GM18873 (cell line): Measurements from ENCODE around the gene ABLIM2.

Experiments
- ATAC-seq: cut with Tn5 transposase; IDR thresholded peaks from one replicate; pipeline ENCODE4 v1.9.1; 2021; ENCODE audit warnings: mild to moderate bottlenecking, moderate library complexity, moderate number of reproducible peaks; ENCODE audit not compliant: unreplicated experiment, low FRiP score

ABLIM2 gene

GRCh38 chr4:8037150-8037769 is 121.4 kb downstream of the ABLIM2 start:
- ATAC-seq = no peak

DNA sequence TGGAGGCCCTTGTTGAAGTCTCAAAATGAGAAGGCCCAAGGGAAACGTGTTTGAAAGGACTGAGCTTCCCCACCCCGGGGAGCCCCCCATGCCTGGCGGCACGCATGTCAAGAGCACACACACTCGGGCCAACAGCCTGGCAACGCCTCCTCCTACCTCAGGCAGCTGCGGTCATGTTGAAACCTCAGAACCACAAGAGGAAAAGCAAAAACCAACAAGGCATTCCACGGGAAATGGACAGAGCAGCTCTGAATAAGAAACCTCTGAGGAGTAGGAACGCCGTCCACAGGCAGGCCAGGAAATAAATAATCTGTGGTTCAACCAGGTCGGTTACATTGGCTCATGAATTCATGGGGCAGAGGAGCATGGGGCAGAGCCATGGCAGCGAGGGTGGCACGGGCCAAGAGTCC is 123.2 kb downstream of the ABLIM2 start:
- ATAC-seq = no peak

GRCh38 chr4:8033829-8034528 is 124.6 kb downstream of the ABLIM2 start:
- no peak for ATAC-seq

GRCh38 chr4:8033067-8033755 is 125.4 kb downstream of the ABLIM2 start:
- ATAC-seq = no peak

GRCh38 chr4:8032381-8032780 is 126.2 kb downstream of the ABLIM2 start:
- ATAC-seq = no peak

GRCh38 chr4:8030121-8030781 is 128.4 kb downstream of the ABLIM2 start:
- ATAC-seq = no peak

DNA sequence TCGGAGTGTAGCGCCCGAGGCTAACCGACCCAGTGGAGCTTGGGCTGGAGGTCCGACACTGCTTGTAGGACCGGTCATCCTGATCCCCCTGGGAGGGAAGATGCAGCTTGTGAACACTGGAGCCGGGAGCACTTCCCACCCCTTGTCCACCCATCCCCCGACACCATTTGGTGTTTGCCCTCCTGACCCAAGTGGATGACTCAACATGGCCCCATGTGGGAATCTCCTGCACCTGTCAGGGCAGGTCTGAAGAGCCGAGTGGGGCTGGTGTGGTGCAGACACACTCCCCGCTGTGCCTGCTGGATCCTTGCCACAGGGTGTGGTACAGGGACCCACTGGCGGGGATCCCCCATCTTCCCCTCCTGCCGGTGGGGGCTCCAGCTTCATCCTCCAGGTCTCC is 128.9 kb downstream of the ABLIM2 start:
- no peak for ATAC-seq

GRCh38 chr4:8028884-8029568 is 129.6 kb downstream of the ABLIM2 start:
- ATAC-seq = no peak

DNA sequence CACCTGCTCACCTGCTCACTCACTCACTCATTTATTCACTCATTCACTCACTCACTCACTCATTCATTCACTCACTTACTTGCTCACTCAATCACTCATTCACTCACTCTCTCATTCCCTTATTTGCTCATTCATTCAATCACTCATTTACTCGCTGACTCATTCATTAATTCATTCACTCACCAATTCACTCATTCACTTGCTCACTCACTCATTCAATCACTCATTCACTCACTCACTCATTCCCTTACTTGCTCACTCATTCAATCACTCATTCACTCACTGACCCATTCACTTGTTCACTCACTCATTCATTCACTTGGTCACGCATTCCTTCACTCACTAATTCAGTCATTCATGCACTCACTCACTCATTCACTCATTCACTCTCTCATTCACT is 130.2 kb downstream of the ABLIM2 start:
- no peak for ATAC-seq

- no peak for ATAC-seq
Observed at GRCh38 chr4:8026453-8026852, 132.2 kb downstream of the ABLIM2 start.

DNA sequence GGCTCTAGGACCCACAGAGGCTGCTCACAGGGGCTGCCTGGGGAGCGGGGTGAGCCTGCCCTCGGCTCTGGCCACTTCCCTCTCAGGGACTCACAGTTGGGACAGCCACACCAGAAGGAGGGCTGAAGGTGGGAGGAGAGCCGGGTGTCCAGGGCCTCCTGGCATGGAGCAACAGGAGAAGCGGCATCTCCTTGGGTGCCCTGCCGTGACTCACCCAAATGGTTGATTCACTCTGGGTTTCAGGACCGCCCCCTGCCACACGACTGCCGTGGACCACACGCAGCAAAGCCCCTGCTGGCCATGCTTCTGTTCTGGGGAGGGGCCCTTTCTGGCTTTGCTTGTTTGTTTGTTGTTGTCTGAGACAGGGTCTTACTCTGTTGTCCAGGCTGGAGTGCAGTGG is 132.9 kb downstream of the ABLIM2 start:
- no peak for ATAC-seq

GRCh38 chr4:8024073-8024786 is 134.4 kb downstream of the ABLIM2 start:
- no peak for ATAC-seq

- no peak for ATAC-seq
Observed at GRCh38 chr4:8023696-8024033, 134.9 kb downstream of the ABLIM2 start.

GRCh38 chr4:8022767-8023695 is 135.6 kb downstream of the ABLIM2 start:
- no peak for ATAC-seq

DNA sequence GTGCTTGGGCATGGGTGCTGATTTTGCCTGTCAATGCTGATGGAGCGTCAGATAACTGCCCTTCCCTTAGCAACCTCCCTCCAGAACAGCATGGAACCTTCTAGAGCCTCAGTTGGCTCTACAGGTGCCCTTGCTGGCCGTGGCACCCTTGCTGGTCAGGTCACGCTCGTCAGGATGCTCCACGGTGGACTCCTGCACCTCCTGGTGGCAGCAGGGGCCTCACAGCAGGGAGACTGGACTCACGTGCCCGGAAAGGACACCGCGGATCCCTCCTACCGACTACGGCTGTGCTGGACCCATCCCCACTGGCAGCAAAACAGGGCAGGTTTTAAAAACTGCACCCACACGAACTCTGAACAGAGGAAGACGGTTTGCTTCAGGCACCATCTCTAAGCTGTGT is 136.8 kb downstream of the ABLIM2 start:
- no peak for ATAC-seq

DNA sequence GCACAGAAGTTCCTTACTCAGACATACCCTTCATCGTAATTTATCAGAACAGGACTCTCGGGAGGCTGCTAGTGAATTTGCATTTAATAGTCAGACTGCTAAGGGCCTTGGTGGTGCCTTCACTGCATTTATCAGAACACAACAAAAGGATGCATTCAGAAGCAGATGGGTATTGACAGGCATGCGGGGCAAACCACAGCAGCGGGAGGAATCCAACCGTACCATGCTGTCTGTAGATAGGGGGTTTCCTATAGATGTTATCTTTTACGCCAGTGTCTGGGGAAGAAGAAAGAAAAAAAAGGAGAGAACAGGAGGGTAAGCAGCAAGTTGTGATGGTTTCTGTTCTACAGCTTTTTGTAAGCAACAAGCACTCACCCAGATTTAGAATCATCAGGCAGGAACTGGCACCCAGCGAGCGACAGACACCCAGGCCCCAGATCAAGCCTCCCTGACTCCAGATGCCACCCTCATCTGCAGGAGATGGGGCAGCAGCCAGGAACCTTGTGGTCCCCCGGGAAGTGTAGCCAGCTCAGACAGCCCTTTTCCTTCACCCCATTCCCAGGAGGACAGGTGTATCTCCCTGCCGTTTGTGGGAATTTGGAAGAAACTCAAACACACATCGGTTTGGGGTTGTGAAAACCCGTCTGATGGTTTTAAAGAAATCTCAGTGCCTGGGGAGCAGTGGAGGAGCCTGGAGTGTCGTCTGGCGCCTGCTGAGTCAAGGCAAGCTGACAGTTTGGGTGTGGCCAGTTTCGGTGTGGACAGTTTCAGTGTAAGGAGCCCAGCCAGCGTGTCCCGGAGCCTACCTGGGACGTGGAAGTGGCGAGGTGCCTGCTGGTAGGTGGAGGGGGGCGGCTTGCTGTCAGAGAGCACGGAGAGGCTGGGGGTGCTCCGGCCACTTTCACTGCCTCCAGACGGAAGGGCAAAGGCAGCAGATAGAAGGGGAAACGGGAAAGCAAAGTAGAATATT is 138.9 kb downstream of the ABLIM2 start:
- ATAC-seq = no peak

GRCh38 chr4:8016527-8016926 is 142.1 kb downstream of the ABLIM2 start:
- no peak for ATAC-seq

DNA sequence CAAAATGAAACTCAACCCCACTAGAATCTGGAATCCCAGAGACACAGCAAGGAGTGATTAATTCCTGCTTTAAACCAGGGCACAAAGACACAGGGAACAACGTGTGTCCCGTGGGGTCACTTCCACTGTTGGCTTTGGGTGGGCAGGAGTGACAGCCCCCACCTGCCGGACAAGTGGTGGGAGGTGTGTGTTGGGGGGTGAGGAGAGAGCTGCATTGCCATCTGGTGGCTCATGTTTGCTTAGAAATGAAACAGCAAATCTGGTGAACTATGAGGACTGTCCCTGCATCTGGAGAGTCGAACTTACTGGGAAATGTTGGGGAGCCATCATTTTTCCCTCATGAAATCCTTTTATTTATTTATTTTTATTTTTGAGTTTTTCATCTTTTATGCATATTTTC is 143.1 kb downstream of the ABLIM2 start:
- ATAC-seq = no peak
